GM21447 (cell line): ENCODE results near the gene HPSE.

Source experiments
- ATAC-seq: cut with Tn5 transposase; IDR thresholded peaks from one replicate; pipeline ENCODE4 v1.9.1; 2021; ENCODE audit not compliant: unreplicated experiment

Gene HPSE

GRCh38 chr4:83334425-83335241, at the start of gene HPSE:
Gene HPSE, minus strand, starts transcription at chr4:83334848. Its CDS starts 66 bp downstream, at chr4:83334782.
- ATAC-seq: peak; percentile 92

GRCh38 chr4:83382850-83383249, 48.2 kb upstream of the HPSE start:
- no peak for ATAC-seq

GRCh38 chr4:83381173-83381572, 46.5 kb upstream of the HPSE start:
- no peak for ATAC-seq

GRCh38 chr4:83378419-83378818, 43.8 kb upstream of the HPSE start:
- no peak for ATAC-seq

DNA sequence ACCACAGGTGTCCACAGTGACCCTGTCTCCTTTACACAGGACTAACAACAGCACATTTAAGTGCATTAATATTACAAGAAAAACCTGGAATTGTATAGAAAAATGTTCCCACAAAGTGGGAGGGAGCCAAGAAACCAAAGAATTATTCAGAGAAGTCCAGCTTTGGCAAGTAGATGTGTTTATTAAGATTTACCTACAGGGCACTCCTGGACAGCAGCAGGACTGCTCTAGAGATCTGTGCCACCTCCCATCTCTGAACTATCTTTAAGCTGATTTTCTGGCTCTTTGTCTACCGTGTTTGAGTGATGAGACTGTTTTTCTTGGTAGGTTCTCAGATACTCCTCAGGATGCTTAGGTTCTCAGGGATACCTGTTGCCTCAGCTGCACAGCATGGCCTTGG, 38.3 kb upstream of the HPSE start:
- ATAC-seq: no peak

- ATAC-seq: no peak
These were observed 37.3 kb upstream of the HPSE start for GRCh38 chr4:83371936-83372335.

- ATAC-seq: no peak
These were observed 36.6 kb upstream of the HPSE start for GRCh38 chr4:83371235-83371634.

GRCh38 chr4:83370640-83370906, 35.9 kb upstream of the HPSE start:
- no peak for ATAC-seq

DNA sequence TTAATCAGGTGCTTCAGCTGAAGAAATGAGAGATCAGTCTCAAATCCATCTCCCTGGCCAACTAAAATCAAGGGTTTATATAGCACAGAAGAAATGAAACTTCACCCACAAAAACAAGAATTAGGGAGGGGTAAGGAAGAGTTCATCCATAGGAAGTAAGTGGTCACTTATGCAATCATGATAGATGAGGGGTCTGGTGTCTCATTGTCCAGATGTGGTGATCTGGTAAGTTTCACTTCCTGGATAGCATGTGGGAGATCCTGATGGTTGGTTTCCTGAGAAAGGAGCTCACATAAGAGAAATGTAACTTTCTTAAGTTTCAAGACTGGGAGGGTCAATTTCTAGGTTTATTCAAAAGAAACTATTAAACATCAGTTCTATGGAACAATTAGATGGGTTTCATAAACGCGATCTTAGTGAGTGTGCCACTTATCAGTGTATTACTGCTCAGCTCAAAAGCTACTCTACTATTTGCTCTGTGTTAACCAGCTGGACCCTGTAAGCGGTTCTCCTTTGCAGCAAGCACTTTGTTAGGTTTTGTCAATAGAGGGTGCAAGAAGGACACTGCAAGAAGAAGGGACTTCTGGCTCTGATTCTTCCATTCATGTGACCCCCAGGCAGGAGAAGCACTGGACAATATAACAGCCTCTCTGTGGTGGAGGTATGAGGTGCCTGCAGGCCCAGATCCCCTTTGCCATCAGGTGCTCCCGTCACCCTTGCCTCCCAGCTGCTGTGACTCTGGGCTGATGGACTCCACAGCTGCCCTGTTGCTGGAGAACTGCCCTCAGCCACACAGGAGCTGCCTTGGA, 35.4 kb upstream of the HPSE start:
- no peak for ATAC-seq

DNA sequence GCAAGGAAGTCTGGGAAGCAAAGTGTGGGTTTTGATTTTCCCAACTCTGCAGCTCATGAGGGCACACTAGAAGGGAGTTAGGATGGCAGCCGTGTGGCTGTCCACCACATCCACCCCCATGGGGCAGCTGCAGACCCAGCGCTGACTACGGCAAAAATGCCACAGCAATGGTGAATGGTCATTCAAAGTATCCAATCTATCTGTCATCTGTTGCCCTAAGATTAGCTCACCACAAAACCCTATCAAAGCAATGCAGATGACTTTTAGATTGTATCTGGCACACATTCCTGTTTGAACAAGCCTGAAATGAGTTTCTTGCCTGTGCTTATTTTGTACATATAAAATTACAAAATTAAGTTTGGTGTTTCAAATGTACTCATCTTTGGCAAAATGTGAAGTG, 29.7 kb upstream of the HPSE start:
- ATAC-seq: no peak

DNA sequence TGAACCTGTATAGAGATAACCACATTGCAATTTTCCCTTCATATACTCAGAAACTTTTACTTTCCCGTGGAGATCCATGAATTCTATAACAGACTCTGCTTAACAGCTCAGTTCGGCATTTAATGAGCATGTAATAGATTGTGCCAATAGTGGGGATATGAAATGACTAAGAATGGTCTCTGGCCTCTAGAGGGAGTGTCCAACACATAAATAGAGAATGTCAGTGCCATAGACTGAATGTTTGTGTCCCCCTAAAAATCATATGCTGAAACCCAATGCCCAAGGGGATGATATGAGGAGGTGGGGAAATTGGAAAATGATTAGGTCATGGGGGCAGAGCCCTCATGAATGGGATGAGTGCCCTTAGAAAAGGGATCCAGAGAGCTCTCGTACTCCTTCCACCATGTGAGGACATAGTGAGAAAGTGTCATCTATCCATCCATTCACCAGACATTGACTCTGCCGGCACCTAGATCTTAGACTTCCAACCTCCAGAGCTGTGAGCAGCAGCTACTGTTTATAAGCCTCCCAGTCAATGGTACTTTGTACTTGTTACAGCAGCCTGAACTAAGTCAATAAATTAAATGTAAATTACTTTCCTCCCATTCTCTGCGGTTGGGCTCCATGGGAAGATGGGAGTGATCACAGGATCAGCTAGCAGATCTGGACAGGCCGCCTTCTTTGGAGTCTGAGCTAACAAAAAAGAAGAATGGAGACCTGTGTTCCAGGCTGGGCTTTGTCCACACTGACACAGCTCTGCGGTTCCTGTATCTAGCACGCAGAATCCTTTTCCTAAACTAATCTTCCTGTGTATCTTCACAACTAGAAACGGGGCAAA, 28.1 kb upstream of the HPSE start:
- ATAC-seq: no peak

DNA sequence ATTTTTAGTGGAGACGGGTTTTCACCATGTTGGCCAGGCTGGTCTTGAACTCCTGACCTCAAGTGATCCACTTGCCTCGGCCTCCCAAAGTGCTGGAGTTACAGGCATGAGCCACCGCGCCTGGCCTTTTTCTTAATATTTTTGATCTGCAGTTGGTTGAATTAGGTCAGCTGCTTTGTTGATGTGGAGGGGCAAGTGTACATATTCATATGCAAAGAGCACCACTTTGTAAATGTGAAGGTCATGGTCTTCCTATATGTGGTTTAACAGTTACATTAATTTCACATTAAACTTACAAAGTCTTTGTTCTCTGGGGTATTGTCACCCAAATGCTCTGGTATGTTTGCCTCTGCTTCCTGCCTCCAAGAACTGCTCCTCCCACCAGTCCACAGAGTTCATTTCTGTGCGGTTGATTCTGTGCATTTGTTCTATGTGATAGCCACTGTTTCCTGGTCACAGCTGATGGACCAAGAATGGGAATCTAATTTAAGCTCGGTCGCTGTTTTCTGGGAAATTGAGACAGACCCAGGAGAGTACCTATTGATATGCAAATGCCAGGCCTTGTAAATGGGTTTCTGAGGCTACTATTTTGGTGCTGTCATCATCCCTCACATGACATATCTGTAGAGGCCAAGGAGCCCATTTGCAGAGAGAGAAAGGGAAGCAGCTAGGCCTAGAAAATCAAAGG, 26.9 kb upstream of the HPSE start:
- no peak for ATAC-seq

DNA sequence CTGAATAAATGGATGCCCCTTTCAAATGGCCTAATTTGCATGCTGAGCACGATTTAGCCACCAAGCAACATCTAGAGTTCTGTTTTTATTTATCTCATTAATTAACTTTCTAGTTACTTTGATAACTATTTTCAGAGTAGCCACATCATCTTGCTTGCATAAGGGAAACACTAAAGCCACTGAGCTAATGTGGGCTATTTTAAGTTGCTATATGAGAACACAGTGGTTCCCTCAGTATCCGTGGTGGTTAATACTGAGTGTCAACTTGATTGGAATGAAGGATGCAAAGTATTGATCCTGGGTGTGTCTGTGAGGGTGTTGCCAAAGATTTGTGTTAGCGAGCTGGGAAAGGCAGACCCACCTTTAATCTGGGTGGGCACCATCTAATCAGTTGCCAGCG, 25.4 kb upstream of the HPSE start:
- no peak for ATAC-seq

- no peak for ATAC-seq
These were observed 23.8 kb upstream of the HPSE start for GRCh38 chr4:83358410-83358809.

GRCh38 chr4:83356899-83357661, 22.4 kb upstream of the HPSE start:
- no peak for ATAC-seq

GRCh38 chr4:83353516-83353915, 18.9 kb upstream of the HPSE start:
- ATAC-seq: no peak

GRCh38 chr4:83348074-83348473, 13.4 kb upstream of the HPSE start:
- no peak for ATAC-seq

GRCh38 chr4:83342476-83342875, 7.8 kb upstream of the HPSE start:
- ATAC-seq: no peak

GRCh38 chr4:83340692-83341343, 6.2 kb upstream of the HPSE start:
- peak; percentile 81 for ATAC-seq

DNA sequence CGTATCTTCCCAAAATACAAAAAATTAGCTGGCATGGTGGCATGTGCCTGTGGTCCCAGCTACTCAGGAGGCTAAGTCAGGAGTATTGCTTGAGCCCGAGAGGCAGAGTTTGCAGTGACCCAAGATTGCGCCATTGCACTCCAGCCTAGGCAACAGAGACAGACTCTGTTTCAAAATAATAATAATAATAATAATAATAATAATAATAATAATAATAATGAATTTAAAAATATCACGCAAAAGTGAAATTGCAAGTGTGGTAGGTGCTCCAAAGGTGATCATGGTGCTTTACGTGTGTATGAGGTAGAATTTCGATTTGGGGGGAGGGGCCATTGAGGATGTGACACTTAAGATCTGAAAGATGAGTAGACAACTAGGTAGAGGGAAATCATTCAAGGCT, 4.9 kb upstream of the HPSE start:
- no peak for ATAC-seq
